ENCODE measurements around the gene NPHS1. TPM values are rescaled to one million over a fixed set of nuclear protein-coding genes. Genes with fewer than 3 reads are reported as not detected.

NPHS1 gene
- total and polyA plus RNA-seq, 9 of the 15 experiments (the other 6 are each of a cell fraction or from before 2014, with no cell fraction given) = 0.01 to 0.28 (median 0.14) TPM; not detected in 5

DNA sequence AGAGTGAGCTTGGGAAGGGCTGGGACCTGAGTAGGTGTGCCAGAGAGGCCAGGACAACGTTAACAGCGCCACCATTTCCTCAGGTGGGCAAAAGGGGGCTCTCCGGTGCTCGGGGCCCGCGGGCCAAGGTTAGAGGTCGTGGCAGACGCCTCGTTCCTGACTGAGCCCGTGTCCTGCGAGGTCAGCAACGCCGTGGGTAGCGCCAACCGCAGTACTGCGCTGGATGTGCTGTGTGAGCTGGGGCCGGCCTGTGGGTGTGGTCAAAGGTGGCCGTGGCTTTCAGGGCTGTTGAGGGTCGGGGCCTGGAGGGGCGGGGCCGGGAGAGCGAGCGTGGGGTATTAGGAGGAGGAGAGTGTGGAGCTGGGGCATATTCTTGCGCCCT, 8.1 kb upstream of the NPHS1 start:
- H3K27ac ChIP-seq (ENCODE audit: extremely low read depth, low read depth, low read length) = no peak overlapping the region
- no peak for FAIRE-seq
- CTCF ChIA-PET (ENCODE audit: low intra/inter-chr PET ratio) = no interaction called here

More for the DNA sequence above, 8.1 kb upstream of the NPHS1 start:
- H2AFZ ChIP-seq (ENCODE audit: low read depth, low read length) = no peak overlapping the region
- POLR2A ChIA-PET = interaction anchor here (0.8 to 1.9 kb wide), 3 partner anchors 12 to 242 kb away, joined by 3 to 7 read pairs (median 3); no protein-coding TSS in a partner anchor
- no peaks in the 10 kb centered on the region for H3K79me2 ChIP-seq (ENCODE audit: control insufficient read depth, insufficient read depth, low read length)
- no peaks in the 10 kb centered on the region for H3K36me3 ChIP-seq (ENCODE audit: control insufficient read depth, insufficient read depth, low read length)
- intact Hi-C loops (cut with micrococcal nuclease) (no loop called here), in situ Hi-C loops (cut with MboI) (no loop called here)
- H3K9ac ChIP-seq (ENCODE audit: insufficient read depth in 1 of 2, low read depth in 2 of 2, low read length in 2 of 2) = peak overlapping the region in 1 of 2 experiments; percentile 66; a peak in 2 of 4 replicates
- H3K4me3 ChIP-seq = no peak overlapping the region
- H3K4me2 ChIP-seq (ENCODE audit: insufficient read depth, low read length) = no peak overlapping the region
- ATAC-seq = no peak
- peaks cover 5% of the 10 kb centered on the region; the same call in 1 of the 2 replicates for H3K9me3 ChIP-seq (replicated peaks; ENCODE audit: control insufficient read depth, insufficient read depth, low read depth, low read length)
- peaks cover 13 to 43% of the 10 kb centered on the region in 2 experiments; a peak in 3 of 5 replicates for H3K27me3 ChIP-seq (ENCODE audit: control insufficient read depth in 2 of 2, insufficient read depth in 2 of 2, low read length in 2 of 2)
- no peak for TF ChIP-seq NFRKB (IDR thresholded peaks at IDR 0.05; ENCODE audit: low read depth)
- TF ChIP-seq LCOR (CRISPR knock-in tag; IDR thresholded peaks at IDR 0.05) = no peak
- TF ChIP-seq STAG1 (CRISPR knock-in tag; IDR thresholded peaks at IDR 0.05; ENCODE audit: borderline replicate concordance) = no peak
- TF ChIP-seq, protein P1, sequence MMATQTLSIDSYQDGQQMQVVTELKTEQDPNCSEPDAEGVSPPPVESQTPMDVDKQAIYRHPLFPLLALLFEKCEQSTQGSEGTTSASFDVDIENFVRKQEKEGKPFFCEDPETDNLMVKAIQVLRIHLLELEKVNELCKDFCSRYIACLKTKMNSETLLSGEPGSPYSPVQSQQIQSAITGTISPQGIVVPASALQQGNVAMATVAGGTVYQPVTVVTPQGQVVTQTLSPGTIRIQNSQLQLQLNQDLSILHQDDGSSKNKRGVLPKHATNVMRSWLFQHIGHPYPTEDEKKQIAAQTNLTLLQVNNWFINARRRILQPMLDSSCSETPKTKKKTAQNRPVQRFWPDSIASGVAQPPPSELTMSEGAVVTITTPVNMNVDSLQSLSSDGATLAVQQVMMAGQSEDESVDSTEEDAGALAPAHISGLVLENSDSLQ (IDR thresholded peaks at IDR 0.05) = no peak
- no peak for TF ChIP-seq SPI1 (IDR thresholded peaks at IDR 0.05; ENCODE audit: borderline replicate concordance, low read depth, low read length)
- TF ChIP-seq OTX1 (CRISPR knock-in tag; IDR thresholded peaks at IDR 0.05) = no peak
- no peak for TF ChIP-seq ZHX1 (conservative IDR thresholded peaks at IDR 0.05; ENCODE audit: low read length)
- TF ChIP-seq PTRF (tag; IDR thresholded peaks at IDR 0.05) = no peak
- TF ChIP-seq ZNF699 (CRISPR knock-in tag; IDR thresholded peaks at IDR 0.05; ENCODE audit: insufficient replicate concordance) = no peak
- no peak for TF ChIP-seq MIER1 (IDR thresholded peaks at IDR 0.05; ENCODE audit: low read depth)
- TF ChIP-seq, protein P2, sequence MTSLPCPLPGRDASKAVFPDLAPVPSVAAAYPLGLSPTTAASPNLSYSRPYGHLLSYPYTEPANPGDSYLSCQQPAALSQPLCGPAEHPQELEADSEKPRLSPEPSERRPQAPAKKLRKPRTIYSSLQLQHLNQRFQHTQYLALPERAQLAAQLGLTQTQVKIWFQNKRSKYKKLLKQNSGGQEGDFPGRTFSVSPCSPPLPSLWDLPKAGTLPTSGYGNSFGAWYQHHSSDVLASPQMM (CRISPR knock-in tag; IDR thresholded peaks at IDR 0.05) = no peak
- no peak for TF ChIP-seq ZNF764 (CRISPR knock-in tag; IDR thresholded peaks at IDR 0.05; ENCODE audit: low read depth)
- no peak for TF ChIP-seq SRF (CRISPR knock-in tag; IDR thresholded peaks at IDR 0.05)
- TF ChIP-seq CREB3L1 (IDR thresholded peaks at IDR 0.05; ENCODE audit: borderline replicate concordance, low read depth) = no peak
- no peak for TF ChIP-seq NCOA6 (IDR thresholded peaks at IDR 0.05)
- no peak for TF ChIP-seq TFAM (CRISPR knock-in tag; conservative IDR thresholded peaks at IDR 0.05)
- TF ChIP-seq TGIF2 (CRISPR knock-in tag; IDR thresholded peaks at IDR 0.05) = no peak
- TF ChIP-seq NFIX (CRISPR knock-in tag; IDR thresholded peaks at IDR 0.05; ENCODE audit: low read depth) = no peak
- no peak for TF ChIP-seq TARDBP (IDR thresholded peaks at IDR 0.05)
- no TSS peak for BruUV-seq (replicated peaks)
- no peaks in the 10 kb centered on the region for H3K9me1 ChIP-seq (ENCODE audit: control insufficient read depth, insufficient read depth, low read length)
- 13% methylated on average over 21 of the region's 24 CpGs for WGBS (ENCODE audit: insufficient coverage, low coverage, missing lambda C conversion rate)
- DNase-seq (ENCODE audit: extremely low read depth in 1 of 4, low spot score in 3 of 4) = no peak
- H3K4me1 ChIP-seq (replicated peaks in 1 of 2; ENCODE audit: control insufficient read depth in 2 of 2, insufficient read depth in 2 of 2, low read length in 2 of 2) = peaks cover 13 to 54% of the 10 kb centered on the region in 2 experiments
- H4K20me1 ChIP-seq (replicated peaks; ENCODE audit: control insufficient read depth, insufficient read depth, low read length) = no peaks in the 10 kb centered on the region

All from K562 (cell line).